NB4 (cell line): ENCODE data around the gene MARCKS.

Source experiments
- POLR2A ChIP-seq: IDR thresholded peaks from 2 replicates; pipeline ENCODE4 v1.6.1; 2011; ENCODE audit warnings: mild to moderate bottlenecking; ENCODE audit not compliant: insufficient read length; ENCODE audit errors: extremely low read depth
- TF ChIP-seq, protein P1 (sequence below): IDR thresholded peaks from one replicate; pipeline ENCODE4 v1.5.1; 2012; ENCODE audit warnings: low read depth, low read length

DNA sequence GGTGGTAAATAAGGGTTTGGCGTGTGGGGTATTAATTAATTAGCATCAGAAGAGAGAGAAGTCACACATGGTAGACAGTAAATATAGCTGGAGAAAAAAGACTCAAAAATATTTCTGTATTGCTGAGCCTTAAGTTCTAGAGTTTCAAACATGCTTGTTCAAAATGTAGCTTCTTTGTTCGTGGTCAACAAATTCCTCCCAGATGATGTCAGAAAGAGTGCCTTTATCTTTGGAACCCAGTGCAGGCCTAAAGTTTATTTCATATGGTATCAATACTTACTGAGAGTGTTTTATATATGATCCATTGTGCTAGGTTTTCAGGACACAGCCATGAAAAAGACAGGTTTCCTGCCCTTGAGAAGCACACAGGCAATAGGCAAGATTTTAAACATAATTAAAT is 18.3 kb downstream of the MARCKS start:
- TF ChIP-seq, protein P1, sequence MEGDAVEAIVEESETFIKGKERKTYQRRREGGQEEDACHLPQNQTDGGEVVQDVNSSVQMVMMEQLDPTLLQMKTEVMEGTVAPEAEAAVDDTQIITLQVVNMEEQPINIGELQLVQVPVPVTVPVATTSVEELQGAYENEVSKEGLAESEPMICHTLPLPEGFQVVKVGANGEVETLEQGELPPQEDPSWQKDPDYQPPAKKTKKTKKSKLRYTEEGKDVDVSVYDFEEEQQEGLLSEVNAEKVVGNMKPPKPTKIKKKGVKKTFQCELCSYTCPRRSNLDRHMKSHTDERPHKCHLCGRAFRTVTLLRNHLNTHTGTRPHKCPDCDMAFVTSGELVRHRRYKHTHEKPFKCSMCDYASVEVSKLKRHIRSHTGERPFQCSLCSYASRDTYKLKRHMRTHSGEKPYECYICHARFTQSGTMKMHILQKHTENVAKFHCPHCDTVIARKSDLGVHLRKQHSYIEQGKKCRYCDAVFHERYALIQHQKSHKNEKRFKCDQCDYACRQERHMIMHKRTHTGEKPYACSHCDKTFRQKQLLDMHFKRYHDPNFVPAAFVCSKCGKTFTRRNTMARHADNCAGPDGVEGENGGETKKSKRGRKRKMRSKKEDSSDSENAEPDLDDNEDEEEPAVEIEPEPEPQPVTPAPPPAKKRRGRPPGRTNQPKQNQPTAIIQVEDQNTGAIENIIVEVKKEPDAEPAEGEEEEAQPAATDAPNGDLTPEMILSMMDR = no peak
- no peak for TF ChIP-seq POLR2A
